Measurements from ENCODE around the gene UGT2B10. TPM values are rescaled to one million over a fixed set of nuclear protein-coding genes. Genes with fewer than 3 reads are reported as not detected.
"Not testable (repeated sequence)": the region's sequence is repeated elsewhere in the genome, so short reads cannot be mapped to it uniquely, and the experiment has no call there.

The UGT2B10 gene
- total RNA-seq (2022) = 0.25 and 0.37 TPM in 2 replicates
- Bru-seq, nascent RNA = percentile 23 among the genes with signal in this experiment
- percentile 14 among the genes with signal in this experiment for BruChase-seq, experiment 1, labeled RNA remaining after a 2-hour chase
- BruChase-seq, experiment 2, labeled RNA remaining after a 6-hour chase = percentile 13 among the genes with signal in this experiment
- long read RNA-seq, partial matches to known transcripts = 0 of 1 reads
- long read RNA-seq, other reads (novel, unspliced or antisense) = 1 of 1 reads

DNA sequence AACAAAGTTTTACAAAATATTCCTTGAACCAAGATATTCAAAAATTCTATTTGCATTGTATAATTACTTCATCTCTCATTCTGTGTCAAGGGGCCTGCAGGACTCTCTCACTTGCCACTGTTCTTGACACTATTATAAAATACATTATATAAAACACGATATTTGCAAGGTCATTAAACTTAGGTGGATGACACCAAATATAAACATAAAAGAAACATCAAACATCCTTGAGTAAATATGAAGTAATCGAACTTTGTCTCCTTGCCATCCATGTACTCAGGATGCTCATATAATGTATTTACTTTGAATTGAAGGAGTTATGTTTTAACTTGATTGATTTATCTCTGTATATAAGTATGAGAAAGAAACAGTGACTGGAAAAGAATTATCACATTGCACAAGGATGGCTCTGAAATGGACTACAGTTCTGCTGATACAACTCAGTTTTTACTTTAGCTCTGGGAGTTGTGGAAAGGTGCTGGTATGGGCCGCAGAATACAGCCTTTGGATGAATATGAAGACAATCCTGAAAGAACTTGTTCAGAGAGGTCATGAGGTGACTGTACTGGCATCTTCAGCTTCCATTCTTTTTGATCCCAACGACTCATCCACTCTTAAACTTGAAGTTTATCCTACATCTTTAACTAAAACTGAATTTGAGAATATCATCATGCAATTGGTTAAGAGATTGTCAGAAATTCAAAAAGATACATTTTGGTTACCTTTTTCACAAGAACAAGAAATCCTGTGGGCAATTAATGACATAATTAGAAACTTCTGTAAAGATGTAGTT, at the start of gene UGT2B10:
UGT2B10 (plus strand) TSS at position 378 of the 793 bp plus-strand sequence; CDS start at position 404, 26 bp downstream.
- Mint-ChIP-seq H3K4me1 (ENCODE audit: low read depth, unreplicated experiment) (peaks cover 11% of the 10 kb centered on the region), H3K9me3 (ENCODE audit: unreplicated experiment) (peaks cover 16% of the 10 kb centered on the region)
- H3K4me3 ChIP-seq (ENCODE audit: low read depth, low read length); H3K27ac Mint-ChIP-seq (ENCODE audit: unreplicated experiment); H3K36me3 ChIP-seq (ENCODE audit: control insufficient read depth, insufficient read depth, low read length); CTCF ChIA-PET; POLR2A ChIA-PET; BruUV-seq (replicated peaks); H3K27me3 Mint-ChIP-seq (ENCODE audit: insufficient read depth, unreplicated experiment); H3K27me3 ChIP-seq (replicated peaks; ENCODE audit: control insufficient read depth, insufficient read depth, low read length); H3K4me1 ChIP-seq; H3K4me3 Mint-ChIP-seq (ENCODE audit: unreplicated experiment); H3K9me3 ChIP-seq; DNase-seq; H3K36me3 Mint-ChIP-seq (ENCODE audit: insufficient read depth, unreplicated experiment): not testable (repeated sequence)
- intact Hi-C loops (cut with micrococcal nuclease; ENCODE audit: unreplicated experiment) = loop anchor here (5.0 kb wide), 1 partner anchor 84 kb away; no protein-coding TSS in a partner anchor

DNA sequence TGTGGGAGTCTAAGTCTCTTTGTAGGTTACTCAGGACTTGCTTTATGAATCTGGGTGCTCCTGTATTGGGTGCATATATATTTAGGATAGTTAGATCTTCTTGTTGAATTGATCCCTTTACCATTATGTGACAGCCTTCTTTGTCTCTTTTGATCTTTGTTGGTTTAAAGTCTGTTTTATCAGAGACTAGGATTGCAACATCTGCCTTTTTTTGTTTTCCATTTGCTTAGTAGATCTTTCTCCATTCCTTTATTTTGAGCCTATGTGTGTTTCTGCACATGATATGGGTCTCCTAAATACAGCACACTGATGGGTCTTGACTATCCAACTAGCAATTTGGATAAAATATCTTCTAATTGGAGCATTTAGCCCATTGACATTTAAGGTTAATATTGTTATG, 44.0 kb upstream of the UGT2B10 start:
- POLR2A ChIA-PET; H3K27ac Mint-ChIP-seq (ENCODE audit: unreplicated experiment); H3K27me3 Mint-ChIP-seq (ENCODE audit: insufficient read depth, unreplicated experiment); DNase-seq; H3K27me3 ChIP-seq (replicated peaks; ENCODE audit: control insufficient read depth, insufficient read depth, low read length); H3K4me1 ChIP-seq; intact Hi-C loops (cut with micrococcal nuclease; ENCODE audit: unreplicated experiment); H3K9me3 ChIP-seq; H3K4me3 Mint-ChIP-seq (ENCODE audit: unreplicated experiment); CTCF ChIA-PET; BruUV-seq (replicated peaks); H3K4me3 ChIP-seq (ENCODE audit: low read depth, low read length); H3K36me3 ChIP-seq (ENCODE audit: control insufficient read depth, insufficient read depth, low read length): not testable (repeated sequence)
- H3K4me1 Mint-ChIP-seq (ENCODE audit: low read depth, unreplicated experiment) = peaks cover 15% of the 10 kb centered on the region
- peaks cover 24% of the 10 kb centered on the region for H3K9me3 Mint-ChIP-seq (ENCODE audit: unreplicated experiment)
- H3K36me3 Mint-ChIP-seq (ENCODE audit: insufficient read depth, unreplicated experiment) = peaks cover 12% of the 10 kb centered on the region

DNA sequence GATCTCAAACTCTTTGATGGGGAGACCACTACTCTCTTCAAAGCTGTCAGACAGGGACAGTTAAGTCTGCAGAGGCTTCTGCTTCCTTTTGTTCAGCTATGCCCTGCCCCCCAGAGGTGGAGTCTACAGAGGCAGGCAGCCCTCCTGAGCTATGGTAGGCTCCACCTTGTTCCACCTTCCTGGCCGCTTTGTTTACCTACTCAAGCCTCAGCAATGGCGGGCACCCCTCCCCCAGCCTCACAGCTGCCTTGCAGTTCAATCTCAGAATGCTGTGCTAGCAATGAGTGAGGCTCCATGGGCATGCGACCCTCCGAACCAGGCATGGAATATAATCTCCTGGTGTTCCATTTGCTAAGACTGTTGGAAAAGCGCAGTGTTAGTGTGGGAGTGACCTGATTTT, 42.1 kb upstream of the UGT2B10 start:
- no peaks in the 10 kb centered on the region for H3K27me3 ChIP-seq (replicated peaks; ENCODE audit: control insufficient read depth, insufficient read depth, low read length)
- H3K4me3 ChIP-seq (ENCODE audit: low read depth, low read length) = no peak overlapping the region
- POLR2A ChIA-PET = no interaction called here
- TF ChIP-seq, protein P1, sequence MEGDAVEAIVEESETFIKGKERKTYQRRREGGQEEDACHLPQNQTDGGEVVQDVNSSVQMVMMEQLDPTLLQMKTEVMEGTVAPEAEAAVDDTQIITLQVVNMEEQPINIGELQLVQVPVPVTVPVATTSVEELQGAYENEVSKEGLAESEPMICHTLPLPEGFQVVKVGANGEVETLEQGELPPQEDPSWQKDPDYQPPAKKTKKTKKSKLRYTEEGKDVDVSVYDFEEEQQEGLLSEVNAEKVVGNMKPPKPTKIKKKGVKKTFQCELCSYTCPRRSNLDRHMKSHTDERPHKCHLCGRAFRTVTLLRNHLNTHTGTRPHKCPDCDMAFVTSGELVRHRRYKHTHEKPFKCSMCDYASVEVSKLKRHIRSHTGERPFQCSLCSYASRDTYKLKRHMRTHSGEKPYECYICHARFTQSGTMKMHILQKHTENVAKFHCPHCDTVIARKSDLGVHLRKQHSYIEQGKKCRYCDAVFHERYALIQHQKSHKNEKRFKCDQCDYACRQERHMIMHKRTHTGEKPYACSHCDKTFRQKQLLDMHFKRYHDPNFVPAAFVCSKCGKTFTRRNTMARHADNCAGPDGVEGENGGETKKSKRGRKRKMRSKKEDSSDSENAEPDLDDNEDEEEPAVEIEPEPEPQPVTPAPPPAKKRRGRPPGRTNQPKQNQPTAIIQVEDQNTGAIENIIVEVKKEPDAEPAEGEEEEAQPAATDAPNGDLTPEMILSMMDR (IDR thresholded peaks at IDR 0.05; ENCODE audit: insufficient read depth in 1 of 2, low read depth in 1 of 2, low read length in 1 of 2, severe bottlenecking in 1 of 2, unreplicated experiment in 1 of 2) = no peak
- H3K4me1 ChIP-seq = 0 out of 2 replicates have a peak, but pooled peaks cover 5% of the 10 kb centered on the region
- no peaks in the 10 kb centered on the region for H3K36me3 ChIP-seq (ENCODE audit: control insufficient read depth, insufficient read depth, low read length)
- H3K4me1 Mint-ChIP-seq (ENCODE audit: low read depth, unreplicated experiment) = peaks cover 15% of the 10 kb centered on the region
- no peak overlapping the region for H3K4me3 Mint-ChIP-seq (ENCODE audit: unreplicated experiment)
- no peaks in the 10 kb centered on the region; the same call in none of the 2 replicates for H3K9me3 ChIP-seq
- H3K36me3 Mint-ChIP-seq (ENCODE audit: insufficient read depth, unreplicated experiment) = peaks cover 12% of the 10 kb centered on the region
- H3K9me3 Mint-ChIP-seq (ENCODE audit: unreplicated experiment) = peaks cover 32% of the 10 kb centered on the region
- H3K27me3 Mint-ChIP-seq (ENCODE audit: insufficient read depth, unreplicated experiment) = no peaks in the 10 kb centered on the region
- CTCF ChIA-PET = no interaction called here
- BruUV-seq (replicated peaks) = no TSS peak
- no peak overlapping the region for H3K27ac Mint-ChIP-seq (ENCODE audit: unreplicated experiment)
- intact Hi-C loops (cut with micrococcal nuclease; ENCODE audit: unreplicated experiment) = no loop called here
- DNase-seq = no peak

- H3K9me3 Mint-ChIP-seq (ENCODE audit: unreplicated experiment) = peaks cover 35% of the 10 kb centered on the region
- no peak overlapping the region for H3K4me3 ChIP-seq (ENCODE audit: low read depth, low read length)
- TF ChIP-seq, protein P1 (IDR thresholded peaks at IDR 0.05; ENCODE audit: insufficient read depth in 1 of 2, low read depth in 1 of 2, low read length in 1 of 2, severe bottlenecking in 1 of 2, unreplicated experiment in 1 of 2) = no peak
- H3K27ac Mint-ChIP-seq (ENCODE audit: unreplicated experiment) = no peak overlapping the region
- no peaks in the 10 kb centered on the region for H3K27me3 ChIP-seq (replicated peaks; ENCODE audit: control insufficient read depth, insufficient read depth, low read length)
- peaks cover 6% of the 10 kb centered on the region for H3K36me3 Mint-ChIP-seq (ENCODE audit: insufficient read depth, unreplicated experiment)
- H3K4me1 Mint-ChIP-seq (ENCODE audit: low read depth, unreplicated experiment) = no peaks in the 10 kb centered on the region
- ChIA-PET POLR2A (no interaction called here), CTCF (no interaction called here)
- no peaks in the 10 kb centered on the region for H3K4me1 ChIP-seq
- no peak overlapping the region for H3K4me3 Mint-ChIP-seq (ENCODE audit: unreplicated experiment)
- no TSS peak for BruUV-seq (replicated peaks)
- no peak for DNase-seq
- no peaks in the 10 kb centered on the region for H3K27me3 Mint-ChIP-seq (ENCODE audit: insufficient read depth, unreplicated experiment)
- no peaks in the 10 kb centered on the region for H3K36me3 ChIP-seq (ENCODE audit: control insufficient read depth, insufficient read depth, low read length)
- H3K9me3 ChIP-seq = 0 out of 2 replicates have a peak, but pooled peaks cover 3% of the 10 kb centered on the region
- intact Hi-C loops (cut with micrococcal nuclease; ENCODE audit: unreplicated experiment) = no loop called here
Observed at GRCh38 chr4:68780232-68780631, 35.6 kb upstream of the UGT2B10 start.
